ENCODE data around the gene CCT6A.

GRCh38 chr7:56105508-56105907 is 53.9 kb downstream of the CCT6A start:
- TF ChIP-seq CTCF (IDR thresholded peaks at IDR 0.05; ENCODE audit: low read length) (no peak), EZH2 (IDR thresholded peaks at IDR 0.05; ENCODE audit: borderline replicate concordance, low read length) (no peak)
